ENCODE measurements around the gene SMIM44. TPM values are rescaled to one million over a fixed set of nuclear protein-coding genes. Genes with fewer than 3 reads are reported as not detected.
A peak's percentile ranks its signal among the peaks of the same experiment; 100 is the strongest.

Gene SMIM44
- total RNA-seq, 1 experiment from 2014 or later: not detected

DNA sequence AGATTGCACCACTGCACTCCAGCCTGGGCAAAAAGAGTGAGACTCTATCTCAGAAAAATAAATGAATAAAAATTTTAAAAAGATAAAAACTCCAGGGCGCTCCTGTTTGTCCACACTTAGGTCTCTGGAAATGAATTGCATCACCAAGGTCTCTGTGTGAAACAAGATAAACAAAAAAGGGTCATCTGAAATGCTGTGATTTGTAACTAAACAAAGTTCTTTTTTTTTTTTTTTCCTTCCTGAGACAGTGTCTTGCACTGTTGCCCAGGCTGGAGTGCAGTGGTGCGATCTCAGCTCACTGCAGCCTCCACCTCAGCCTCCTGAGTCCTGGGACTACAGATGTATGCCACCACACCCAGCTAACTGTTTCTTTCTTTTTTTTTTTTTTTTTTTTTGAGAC, 34.4 kb upstream of the SMIM44 start:
- Histone ChIP-seq H3K36me3 (ENCODE audit: low read depth) (no peaks in the 10 kb centered on the region), H3K4me3 (no peak overlapping the region), H3K4me1 (replicated peaks; ENCODE audit: insufficient read depth) (no peaks in the 10 kb centered on the region), H3K9me3 (ENCODE audit: insufficient read depth, low read depth) (no peaks in the 10 kb centered on the region), H3K27me3 (ENCODE audit: insufficient read depth, low read depth) (no peaks in the 10 kb centered on the region), H3K9me2 (ENCODE audit: insufficient read depth) (no peaks in the 10 kb centered on the region), H3K4me2 (no peak overlapping the region), H4K20me1 (ENCODE audit: insufficient read depth) (peaks cover 9% of the 10 kb centered on the region; the same call in 1 of the 2 replicates), H2AFZ (no peak overlapping the region), H3F3A (ENCODE audit: insufficient read depth, low read depth) (no peaks in the 10 kb centered on the region), H3K27ac (no peak overlapping the region), H3K79me2 (ENCODE audit: low read depth) (peaks cover 27% of the 10 kb centered on the region; the same call in 1 of the 2 replicates)
- intact Hi-C loops (cut with micrococcal nuclease; ENCODE audit: unreplicated experiment): no loop called here
- CTCF ChIA-PET: no interaction called here
- TF ChIP-seq EZH2 (IDR thresholded peaks at IDR 0.05; ENCODE audit: low read depth): no peak
- TF ChIP-seq, protein P1, sequence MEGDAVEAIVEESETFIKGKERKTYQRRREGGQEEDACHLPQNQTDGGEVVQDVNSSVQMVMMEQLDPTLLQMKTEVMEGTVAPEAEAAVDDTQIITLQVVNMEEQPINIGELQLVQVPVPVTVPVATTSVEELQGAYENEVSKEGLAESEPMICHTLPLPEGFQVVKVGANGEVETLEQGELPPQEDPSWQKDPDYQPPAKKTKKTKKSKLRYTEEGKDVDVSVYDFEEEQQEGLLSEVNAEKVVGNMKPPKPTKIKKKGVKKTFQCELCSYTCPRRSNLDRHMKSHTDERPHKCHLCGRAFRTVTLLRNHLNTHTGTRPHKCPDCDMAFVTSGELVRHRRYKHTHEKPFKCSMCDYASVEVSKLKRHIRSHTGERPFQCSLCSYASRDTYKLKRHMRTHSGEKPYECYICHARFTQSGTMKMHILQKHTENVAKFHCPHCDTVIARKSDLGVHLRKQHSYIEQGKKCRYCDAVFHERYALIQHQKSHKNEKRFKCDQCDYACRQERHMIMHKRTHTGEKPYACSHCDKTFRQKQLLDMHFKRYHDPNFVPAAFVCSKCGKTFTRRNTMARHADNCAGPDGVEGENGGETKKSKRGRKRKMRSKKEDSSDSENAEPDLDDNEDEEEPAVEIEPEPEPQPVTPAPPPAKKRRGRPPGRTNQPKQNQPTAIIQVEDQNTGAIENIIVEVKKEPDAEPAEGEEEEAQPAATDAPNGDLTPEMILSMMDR (conservative IDR thresholded peaks at IDR 0.05): no peak
- no TSS peak for BruUV-seq (replicated peaks)
- no peak for DNase-seq
- POLR2A ChIA-PET (ENCODE audit: unreplicated experiment): no interaction called here

DNA sequence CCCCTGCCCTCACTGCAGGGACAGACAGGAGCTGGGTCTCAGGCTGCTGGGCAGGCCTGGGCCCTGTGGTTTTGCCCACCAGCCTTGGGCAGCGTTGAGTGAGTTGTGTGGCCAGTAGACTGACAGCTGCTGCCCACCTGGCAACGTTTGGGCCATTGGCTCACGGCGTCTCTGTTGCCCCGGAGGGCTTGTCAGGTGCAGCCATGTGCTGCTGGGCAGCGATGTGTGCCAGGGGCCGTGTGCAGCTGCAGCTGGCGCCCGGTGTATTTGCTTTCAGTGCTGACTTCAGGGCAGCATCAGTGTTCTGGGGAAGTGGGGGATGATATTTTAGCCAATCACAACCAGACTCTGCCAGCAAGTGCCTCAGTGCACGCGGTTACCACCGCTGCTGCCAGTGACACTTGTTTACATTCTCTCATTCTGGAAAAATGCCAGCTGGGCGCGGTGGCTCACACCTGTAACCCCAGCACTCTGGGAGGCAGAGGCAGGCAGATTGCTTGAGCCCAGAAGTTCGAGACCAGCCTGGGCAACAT, 33.5 kb upstream of the SMIM44 start:
- ChIA-PET POLR2A (ENCODE audit: unreplicated experiment) (no interaction called here), CTCF (no interaction called here)
- intact Hi-C loops (cut with micrococcal nuclease; ENCODE audit: unreplicated experiment): no loop called here
- H4K20me1 ChIP-seq (ENCODE audit: insufficient read depth): peaks cover 15% of the 10 kb centered on the region; the same call in 1 of the 2 replicates
- TF ChIP-seq EZH2 (IDR thresholded peaks at IDR 0.05; ENCODE audit: low read depth): no peak
- TF ChIP-seq, protein P1 (conservative IDR thresholded peaks at IDR 0.05): no peak
- peak in 1 of 2 experiments; percentile 47 for DNase-seq
- H2AFZ ChIP-seq: no peak overlapping the region
- peaks cover 34% of the 10 kb centered on the region; the same call in 1 of the 2 replicates for H3K79me2 ChIP-seq (ENCODE audit: low read depth)
- no peaks in the 10 kb centered on the region for H3F3A ChIP-seq (ENCODE audit: insufficient read depth, low read depth)
- H3K4me1 ChIP-seq (replicated peaks; ENCODE audit: insufficient read depth): no peaks in the 10 kb centered on the region
- no peaks in the 10 kb centered on the region for H3K9me2 ChIP-seq (ENCODE audit: insufficient read depth)
- no peak overlapping the region for H3K4me2 ChIP-seq
- no peaks in the 10 kb centered on the region for H3K36me3 ChIP-seq (ENCODE audit: low read depth)
- no peak overlapping the region for H3K4me3 ChIP-seq
- no peaks in the 10 kb centered on the region for H3K27me3 ChIP-seq (ENCODE audit: insufficient read depth, low read depth)
- no TSS peak for BruUV-seq (replicated peaks)
- H3K9me3 ChIP-seq (ENCODE audit: insufficient read depth, low read depth): no peaks in the 10 kb centered on the region
- H3K27ac ChIP-seq: no peak overlapping the region

DNA sequence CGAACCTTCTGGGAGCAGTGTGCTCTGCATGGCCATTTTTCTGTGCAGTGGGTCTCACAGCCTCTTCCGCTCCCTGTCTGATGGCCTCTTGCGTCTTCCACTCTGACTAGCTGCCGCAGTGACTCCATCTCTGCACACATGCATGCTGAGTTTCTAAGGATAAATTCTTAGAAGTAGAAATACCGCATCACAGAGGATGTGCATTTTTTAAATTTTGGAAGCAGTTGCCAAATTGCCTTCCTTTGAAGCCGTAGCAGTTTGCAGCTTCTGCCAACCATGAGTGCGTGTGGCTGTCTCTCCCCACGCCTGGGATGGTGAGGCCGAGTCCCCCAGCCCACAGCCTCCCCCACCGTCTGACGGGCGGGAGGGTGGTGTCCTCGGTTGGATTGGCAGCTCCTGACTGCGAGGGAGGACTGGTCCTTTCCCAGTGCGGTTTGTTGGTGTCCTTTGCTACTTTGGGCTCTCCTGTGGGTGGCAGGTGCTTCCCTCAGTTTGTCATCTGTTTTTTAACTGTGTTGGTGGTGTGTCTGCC, 32.7 kb upstream of the SMIM44 start:
- no peak overlapping the region for H3K4me2 ChIP-seq
- BruUV-seq (replicated peaks): no TSS peak
- intact Hi-C loops (cut with micrococcal nuclease; ENCODE audit: unreplicated experiment): no loop called here
- H3K4me1 ChIP-seq (replicated peaks; ENCODE audit: insufficient read depth): no peaks in the 10 kb centered on the region
- no peaks in the 10 kb centered on the region for H3K36me3 ChIP-seq (ENCODE audit: low read depth)
- no peak overlapping the region for H3K4me3 ChIP-seq
- no peaks in the 10 kb centered on the region for H3F3A ChIP-seq (ENCODE audit: insufficient read depth, low read depth)
- ChIA-PET POLR2A (ENCODE audit: unreplicated experiment) (no interaction called here), CTCF (no interaction called here)
- TF ChIP-seq EZH2 (IDR thresholded peaks at IDR 0.05; ENCODE audit: low read depth): no peak
- TF ChIP-seq, protein P1 (conservative IDR thresholded peaks at IDR 0.05): no peak
- H3K9me3 ChIP-seq (ENCODE audit: insufficient read depth, low read depth): no peaks in the 10 kb centered on the region
- peaks cover 41% of the 10 kb centered on the region; the same call in 1 of the 2 replicates for H3K79me2 ChIP-seq (ENCODE audit: low read depth)
- H3K9me2 ChIP-seq (ENCODE audit: insufficient read depth): no peaks in the 10 kb centered on the region
- H2AFZ ChIP-seq: no peak overlapping the region
- no peak for DNase-seq
- no peak overlapping the region for H3K27ac ChIP-seq
- H3K27me3 ChIP-seq (ENCODE audit: insufficient read depth, low read depth): no peaks in the 10 kb centered on the region
- H4K20me1 ChIP-seq (ENCODE audit: insufficient read depth): peaks cover 15% of the 10 kb centered on the region; the same call in 1 of the 2 replicates

All from PC-9 (cell line).